ENCODE measurements around the gene AEBP2.

DNA sequence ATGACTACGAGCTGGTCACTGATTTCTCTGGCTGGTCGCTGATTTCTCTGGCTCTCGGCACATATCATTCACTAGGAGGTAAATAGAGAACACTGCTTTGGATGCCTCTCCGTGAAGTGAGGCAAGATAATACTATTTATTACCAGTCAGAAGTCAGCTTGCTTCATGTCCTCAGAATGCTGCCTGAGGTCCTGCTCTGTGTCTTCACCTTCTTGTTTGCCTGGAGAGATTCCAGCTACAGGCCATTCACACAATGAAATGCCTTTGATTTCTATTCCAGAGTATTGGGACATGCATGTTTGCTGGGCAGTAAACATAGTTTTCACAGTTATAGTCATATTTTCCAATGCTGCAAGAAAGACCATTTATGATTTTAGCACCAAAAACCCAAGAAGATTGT lies 106.7 kb downstream of the AEBP2 start:
- TF ChIP-seq POLR2A (IDR thresholded peaks at IDR 0.05; ENCODE audit: low read length) = no peak
- no peak for TF ChIP-seq GATA1 (IDR thresholded peaks at IDR 0.05; ENCODE audit: low read depth, low read length)
